ENCODE results near the gene TMC1.

DNA sequence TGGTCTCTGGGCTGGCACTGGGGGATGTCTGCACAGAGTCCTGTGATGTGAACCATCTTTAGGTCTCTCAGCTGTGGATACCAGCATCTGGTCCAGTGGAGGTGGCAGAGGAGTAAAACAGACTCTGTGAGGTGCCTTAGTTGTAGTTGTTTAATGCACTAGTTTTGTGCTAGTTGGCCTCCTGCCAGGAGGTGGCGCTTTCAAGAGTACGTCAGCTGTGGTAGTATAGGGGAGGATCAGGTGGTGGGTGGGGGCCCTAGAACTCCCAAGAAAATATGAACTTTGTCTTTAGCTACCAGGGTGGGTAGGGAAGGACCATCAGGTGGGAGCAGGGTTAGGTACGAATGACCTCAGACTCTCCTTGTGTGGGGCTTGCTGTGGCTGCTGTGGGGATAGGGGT is 197.1 kb downstream of the TMC1 start:
- TF ChIP-seq POLR2A (IDR thresholded peaks at IDR 0.05; ENCODE audit: low read depth, low read length): no peak
- TF ChIP-seq POLR2AphosphoS5 (IDR thresholded peaks at IDR 0.05; ENCODE audit: low read depth, low read length): no peak
- no peak for TF ChIP-seq TAF1 (IDR thresholded peaks at IDR 0.05; ENCODE audit: borderline replicate concordance, low read depth, low read length)

All from GM12892 (cell line).